SH-SY5Y (cell line): ENCODE measurements around the gene CRYBG1.

Experiments
- GATA2 ChIP-seq: IDR thresholded peaks from 2 replicates; pipeline ENCODE4 v1.6.1; 2011; ENCODE audit warnings: mild to moderate bottlenecking, low read depth, low read length
- GATA3 ChIP-seq: IDR thresholded peaks from 2 replicates; pipeline ENCODE4 v1.6.1; 2011; ENCODE audit warnings: low read depth, mild to moderate bottlenecking, low read length, moderate library complexity

DNA sequence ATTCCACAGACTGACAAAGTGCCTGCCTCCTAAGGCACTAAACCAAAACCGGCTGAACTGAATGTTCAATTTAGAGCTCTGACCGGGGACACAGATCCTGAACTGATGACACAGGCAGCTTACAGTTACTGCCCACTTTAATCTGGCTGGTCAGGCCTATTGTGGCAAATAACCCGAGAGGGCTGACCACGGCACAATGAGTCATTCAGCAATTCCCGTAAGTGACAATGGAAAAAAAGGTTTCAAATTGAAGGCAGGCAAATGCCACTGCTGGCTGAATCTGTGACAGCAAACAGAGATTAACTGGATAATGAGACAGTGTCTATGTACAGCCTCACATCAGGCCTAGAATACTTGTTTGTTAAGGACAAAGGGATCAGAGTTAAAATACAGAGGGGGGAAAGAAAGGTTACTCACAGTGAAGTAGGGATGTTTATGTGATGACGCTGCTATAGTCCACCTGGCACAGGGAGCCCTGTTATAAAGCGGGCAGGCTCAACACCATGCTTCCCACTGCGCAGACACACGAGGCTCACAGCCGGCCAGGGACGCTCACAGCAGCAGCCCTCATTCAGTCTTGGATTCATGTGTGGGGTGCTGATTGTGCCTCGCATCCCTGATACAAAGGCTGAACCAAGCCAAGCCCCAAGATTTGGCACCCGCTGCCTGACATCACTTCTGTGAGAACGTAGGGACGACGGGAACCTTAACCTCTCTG, 214.4 kb downstream of the CRYBG1 start:
- no peak for TF ChIP-seq GATA3
- no peak for TF ChIP-seq GATA2
